ENCODE measurements around the gene UMPS. TPM values are rescaled to one million over a fixed set of nuclear protein-coding genes. Genes with fewer than 3 reads are reported as not detected.

The UMPS gene
- total RNA-seq, 1 experiment from 2014 or later: 118 TPM

DNA sequence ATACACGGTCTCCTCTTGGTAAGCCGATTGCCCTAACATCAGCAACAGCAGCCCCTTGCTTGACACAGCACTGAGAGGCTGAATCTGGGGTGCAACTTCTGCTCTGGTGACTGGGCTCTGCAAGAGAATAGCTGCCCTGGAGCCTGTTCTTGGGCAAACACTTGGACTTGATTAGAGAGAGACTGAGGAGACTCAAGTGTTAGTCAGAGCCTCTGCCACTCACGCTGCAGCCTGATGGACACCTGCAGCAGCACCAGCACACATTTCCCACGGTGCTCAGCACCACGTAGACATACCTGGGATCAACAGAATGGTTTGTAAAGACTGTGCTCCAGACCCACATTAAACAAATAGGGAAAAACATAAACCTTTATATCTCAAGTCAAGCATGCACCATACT, 35.8 kb upstream of the UMPS start:
- H3K27me3 ChIP-seq (replicated peaks; ENCODE audit: insufficient read depth, low read depth, low read length, poor library complexity): no peaks in the 10 kb centered on the region
- H3K4me3 ChIP-seq (ENCODE audit: low read depth, low read length, poor library complexity, severe bottlenecking): no peak overlapping the region
- CTCF ChIA-PET: no interaction called here
- TF ChIP-seq, protein P1, sequence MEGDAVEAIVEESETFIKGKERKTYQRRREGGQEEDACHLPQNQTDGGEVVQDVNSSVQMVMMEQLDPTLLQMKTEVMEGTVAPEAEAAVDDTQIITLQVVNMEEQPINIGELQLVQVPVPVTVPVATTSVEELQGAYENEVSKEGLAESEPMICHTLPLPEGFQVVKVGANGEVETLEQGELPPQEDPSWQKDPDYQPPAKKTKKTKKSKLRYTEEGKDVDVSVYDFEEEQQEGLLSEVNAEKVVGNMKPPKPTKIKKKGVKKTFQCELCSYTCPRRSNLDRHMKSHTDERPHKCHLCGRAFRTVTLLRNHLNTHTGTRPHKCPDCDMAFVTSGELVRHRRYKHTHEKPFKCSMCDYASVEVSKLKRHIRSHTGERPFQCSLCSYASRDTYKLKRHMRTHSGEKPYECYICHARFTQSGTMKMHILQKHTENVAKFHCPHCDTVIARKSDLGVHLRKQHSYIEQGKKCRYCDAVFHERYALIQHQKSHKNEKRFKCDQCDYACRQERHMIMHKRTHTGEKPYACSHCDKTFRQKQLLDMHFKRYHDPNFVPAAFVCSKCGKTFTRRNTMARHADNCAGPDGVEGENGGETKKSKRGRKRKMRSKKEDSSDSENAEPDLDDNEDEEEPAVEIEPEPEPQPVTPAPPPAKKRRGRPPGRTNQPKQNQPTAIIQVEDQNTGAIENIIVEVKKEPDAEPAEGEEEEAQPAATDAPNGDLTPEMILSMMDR (conservative IDR thresholded peaks at IDR 0.05; ENCODE audit: low read depth, low read length): no peak
- no peak for TF ChIP-seq EZH2 (IDR thresholded peaks at IDR 0.05; ENCODE audit: borderline replicate concordance, low read depth, low read length, poor library complexity, severe bottlenecking)
- intact Hi-C loops (cut with micrococcal nuclease; ENCODE audit: unreplicated experiment): no loop called here
- no peaks in the 10 kb centered on the region for H3K4me1 ChIP-seq (ENCODE audit: insufficient read depth, low read length, poor library complexity, severe bottlenecking)
- no peaks in the 10 kb centered on the region for H3K36me3 ChIP-seq (ENCODE audit: insufficient read depth, low read length, poor library complexity, severe bottlenecking)
- H3K27ac ChIP-seq (ENCODE audit: low read depth, low read length, poor library complexity, severe bottlenecking): no peak overlapping the region
- POLR2A ChIA-PET (ENCODE audit: low non-redundant PET): no interaction called here
- H3K9me3 ChIP-seq (ENCODE audit: low read depth, low read length, poor library complexity, severe bottlenecking): no peaks in the 10 kb centered on the region
- DNase-seq (ENCODE audit: low spot score): no peak
- BruUV-seq (replicated peaks): no TSS peak

DNA sequence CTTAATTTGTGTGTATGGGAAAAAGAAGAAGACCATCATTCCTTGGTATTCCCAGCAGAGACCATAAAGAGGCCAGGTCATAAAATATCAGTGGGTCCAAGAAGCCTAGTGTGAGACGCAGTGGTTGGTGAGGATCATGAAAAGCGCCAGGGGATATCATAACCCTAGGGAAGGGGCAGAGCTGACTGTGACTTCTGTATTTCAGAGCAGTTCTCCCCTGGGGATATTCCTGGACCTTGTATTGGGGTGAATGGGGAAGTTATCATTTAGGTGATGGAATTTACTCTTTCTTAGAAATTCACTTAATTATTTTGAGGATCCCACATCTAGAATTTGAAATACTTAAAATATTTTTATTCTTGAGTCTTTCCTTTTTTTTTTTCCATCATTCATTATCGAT, 34.9 kb upstream of the UMPS start:
- H3K4me1 ChIP-seq (ENCODE audit: insufficient read depth, low read length, poor library complexity, severe bottlenecking): no peaks in the 10 kb centered on the region
- no peak overlapping the region for H3K27ac ChIP-seq (ENCODE audit: low read depth, low read length, poor library complexity, severe bottlenecking)
- no peaks in the 10 kb centered on the region for H3K27me3 ChIP-seq (replicated peaks; ENCODE audit: insufficient read depth, low read depth, low read length, poor library complexity)
- no peaks in the 10 kb centered on the region for H3K9me3 ChIP-seq (ENCODE audit: low read depth, low read length, poor library complexity, severe bottlenecking)
- no TSS peak for BruUV-seq (replicated peaks)
- intact Hi-C loops (cut with micrococcal nuclease; ENCODE audit: unreplicated experiment): no loop called here
- H3K36me3 ChIP-seq (ENCODE audit: insufficient read depth, low read length, poor library complexity, severe bottlenecking): no peaks in the 10 kb centered on the region
- CTCF ChIA-PET: no interaction called here
- no peak for DNase-seq (ENCODE audit: low spot score)
- POLR2A ChIA-PET (ENCODE audit: low non-redundant PET): no interaction called here
- H3K4me3 ChIP-seq (ENCODE audit: low read depth, low read length, poor library complexity, severe bottlenecking): no peak overlapping the region
- no peak for TF ChIP-seq EZH2 (IDR thresholded peaks at IDR 0.05; ENCODE audit: borderline replicate concordance, low read depth, low read length, poor library complexity, severe bottlenecking)
- TF ChIP-seq, protein P1 (conservative IDR thresholded peaks at IDR 0.05; ENCODE audit: low read depth, low read length): no peak

DNA sequence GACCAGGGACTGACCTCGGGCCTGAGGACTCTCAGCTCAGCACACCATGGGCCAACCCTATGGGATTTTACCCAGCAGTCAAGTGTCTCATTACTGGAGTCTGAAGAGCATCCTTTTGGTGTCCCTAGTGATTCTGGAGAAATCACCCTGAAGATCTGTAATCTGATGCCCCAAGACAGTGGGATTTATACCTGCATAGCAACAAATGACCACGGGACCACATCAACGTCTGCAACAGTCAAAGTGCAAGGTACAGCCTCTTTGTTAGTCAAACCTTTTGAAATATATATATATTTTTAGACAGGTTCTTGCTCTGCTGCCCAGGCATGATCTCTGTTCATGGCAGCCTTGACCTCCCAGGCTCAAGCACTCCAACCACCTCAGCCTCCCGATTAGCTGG, 34.2 kb upstream of the UMPS start:
- no peak for DNase-seq (ENCODE audit: low spot score)
- Histone ChIP-seq H3K4me1 (ENCODE audit: insufficient read depth, low read length, poor library complexity, severe bottlenecking) (no peaks in the 10 kb centered on the region), H3K27me3 (replicated peaks; ENCODE audit: insufficient read depth, low read depth, low read length, poor library complexity) (no peaks in the 10 kb centered on the region), H3K4me3 (ENCODE audit: low read depth, low read length, poor library complexity, severe bottlenecking) (no peak overlapping the region), H3K27ac (ENCODE audit: low read depth, low read length, poor library complexity, severe bottlenecking) (no peak overlapping the region), H3K9me3 (ENCODE audit: low read depth, low read length, poor library complexity, severe bottlenecking) (no peaks in the 10 kb centered on the region), H3K36me3 (ENCODE audit: insufficient read depth, low read length, poor library complexity, severe bottlenecking) (no peaks in the 10 kb centered on the region)
- TF ChIP-seq EZH2 (IDR thresholded peaks at IDR 0.05; ENCODE audit: borderline replicate concordance, low read depth, low read length, poor library complexity, severe bottlenecking): no peak
- TF ChIP-seq, protein P1 (conservative IDR thresholded peaks at IDR 0.05; ENCODE audit: low read depth, low read length): no peak
- BruUV-seq (replicated peaks): no TSS peak
- ChIA-PET CTCF (no interaction called here), POLR2A (ENCODE audit: low non-redundant PET) (no interaction called here)
- intact Hi-C loops (cut with micrococcal nuclease; ENCODE audit: unreplicated experiment): no loop called here
